Measurements from ENCODE around the gene TMEM25.
"Not testable (repeated sequence)": the region's sequence is repeated elsewhere in the genome, so short reads cannot be mapped to it uniquely, and the experiment has no call there.

TMEM25 gene

DNA sequence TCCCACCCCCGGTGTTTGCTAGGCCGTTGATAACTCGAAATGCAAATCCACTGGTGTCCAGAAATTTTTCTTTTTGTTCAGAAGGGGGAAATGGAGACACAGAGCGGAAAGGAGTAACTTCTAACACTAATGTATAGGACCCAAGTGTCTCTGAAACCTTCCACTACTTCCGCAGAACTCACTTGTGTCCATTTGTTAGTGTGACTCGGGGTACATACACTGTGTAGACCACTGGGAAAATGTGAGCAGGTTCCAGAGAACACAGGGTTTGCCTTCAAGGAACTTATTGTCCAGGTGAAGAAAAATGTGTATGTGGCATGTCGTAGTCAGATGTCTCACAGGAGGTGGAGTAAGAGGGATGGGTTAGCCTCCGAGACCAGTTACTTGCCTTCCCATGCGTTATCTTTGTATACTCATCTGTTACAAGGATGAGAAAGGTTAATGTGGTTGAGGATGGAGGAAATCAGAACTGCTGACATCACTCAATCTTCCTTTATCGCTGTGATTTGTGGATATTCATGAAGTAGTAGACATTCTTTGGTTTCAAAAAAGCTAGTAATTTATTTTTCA is 42.1 kb downstream of the TMEM25 start:
- H4K20me1 ChIP-seq (ENCODE audit: insufficient read depth, low read length), result no peaks in the 10 kb centered on the region

DNA sequence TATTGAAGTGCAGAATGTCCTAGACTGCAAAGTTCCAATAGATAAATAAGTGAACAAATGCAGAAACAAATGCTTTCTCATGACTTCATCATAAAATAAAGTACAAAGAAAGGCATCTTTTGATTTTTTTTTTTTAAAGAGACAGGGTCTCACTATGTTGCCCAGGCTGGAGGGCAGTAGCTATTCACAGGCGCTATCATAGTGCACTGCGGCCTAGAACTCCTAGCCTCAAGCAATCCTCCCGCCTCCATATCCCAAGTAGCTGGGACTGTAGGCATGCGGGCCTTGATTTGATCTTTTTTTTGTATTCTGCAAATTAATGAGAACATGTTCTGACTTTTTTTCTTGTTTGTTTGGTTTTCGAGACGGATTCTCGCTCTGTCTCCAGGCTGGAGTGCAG is 43.6 kb downstream of the TMEM25 start:
- no peaks in the 10 kb centered on the region for H3K27me3 ChIP-seq (ENCODE audit: insufficient read depth, low read length)
- H3K4me1 ChIP-seq (ENCODE audit: insufficient read depth, low read length, severe bottlenecking), result peaks cover 26% of the 10 kb centered on the region
- H2AFZ ChIP-seq (ENCODE audit: low read length), result no peak overlapping the region
- no peaks in the 10 kb centered on the region for H3K9me2 ChIP-seq (ENCODE audit: low read depth, low read length)
- H3K79me2 ChIP-seq (ENCODE audit: insufficient read depth, low read length), result peaks cover 70% of the 10 kb centered on the region
- H3K4me2 ChIP-seq (ENCODE audit: low read length), result peak overlapping the region; percentile 87; the same call in 1 of the 2 replicates
- H3K9ac ChIP-seq (ENCODE audit: low read length), result no peak overlapping the region
- peaks cover 6% of the 10 kb centered on the region; the same call in 1 of the 2 replicates for H3K36me3 ChIP-seq (ENCODE audit: insufficient read depth, low read length)
- TF ChIP-seq EZH2 (IDR thresholded peaks at IDR 0.05; ENCODE audit: borderline replicate concordance, low read length), result no peak
- TF ChIP-seq, protein P1, sequence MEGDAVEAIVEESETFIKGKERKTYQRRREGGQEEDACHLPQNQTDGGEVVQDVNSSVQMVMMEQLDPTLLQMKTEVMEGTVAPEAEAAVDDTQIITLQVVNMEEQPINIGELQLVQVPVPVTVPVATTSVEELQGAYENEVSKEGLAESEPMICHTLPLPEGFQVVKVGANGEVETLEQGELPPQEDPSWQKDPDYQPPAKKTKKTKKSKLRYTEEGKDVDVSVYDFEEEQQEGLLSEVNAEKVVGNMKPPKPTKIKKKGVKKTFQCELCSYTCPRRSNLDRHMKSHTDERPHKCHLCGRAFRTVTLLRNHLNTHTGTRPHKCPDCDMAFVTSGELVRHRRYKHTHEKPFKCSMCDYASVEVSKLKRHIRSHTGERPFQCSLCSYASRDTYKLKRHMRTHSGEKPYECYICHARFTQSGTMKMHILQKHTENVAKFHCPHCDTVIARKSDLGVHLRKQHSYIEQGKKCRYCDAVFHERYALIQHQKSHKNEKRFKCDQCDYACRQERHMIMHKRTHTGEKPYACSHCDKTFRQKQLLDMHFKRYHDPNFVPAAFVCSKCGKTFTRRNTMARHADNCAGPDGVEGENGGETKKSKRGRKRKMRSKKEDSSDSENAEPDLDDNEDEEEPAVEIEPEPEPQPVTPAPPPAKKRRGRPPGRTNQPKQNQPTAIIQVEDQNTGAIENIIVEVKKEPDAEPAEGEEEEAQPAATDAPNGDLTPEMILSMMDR (IDR thresholded peaks at IDR 0.05; ENCODE audit: low read length), result no peak
- H3K4me3 ChIP-seq (ENCODE audit: low read depth, low read length, poor library complexity, severe bottlenecking), result no peak overlapping the region
- H4K20me1 ChIP-seq (ENCODE audit: insufficient read depth, low read length), result no peaks in the 10 kb centered on the region
- no peaks in the 10 kb centered on the region for H3K9me3 ChIP-seq (ENCODE audit: low read length)
- H3K27ac ChIP-seq (ENCODE audit: low read depth, low read length, poor library complexity, severe bottlenecking), result no peak overlapping the region
- H3F3A ChIP-seq (ENCODE audit: insufficient read depth, low read length), result no peaks in the 10 kb centered on the region

More for the DNA sequence above, 42.1 kb downstream of the TMEM25 start:
- Histone ChIP-seq H3K9ac (ENCODE audit: low read length) (peak overlapping the region; percentile 95), H3K79me2 (ENCODE audit: insufficient read depth, low read length) (peaks cover 58% of the 10 kb centered on the region), H3K4me2 (ENCODE audit: low read length) (peak overlapping the region; percentile 87), H2AFZ (ENCODE audit: low read length) (no peak overlapping the region), H3K36me3 (ENCODE audit: insufficient read depth, low read length) (peaks cover 6% of the 10 kb centered on the region; the same call in 1 of the 2 replicates), H3K9me2 (ENCODE audit: low read depth, low read length) (no peaks in the 10 kb centered on the region), H3K27me3 (ENCODE audit: insufficient read depth, low read length) (no peaks in the 10 kb centered on the region), H3K9me3 (ENCODE audit: low read length) (no peaks in the 10 kb centered on the region), H3K4me1 (ENCODE audit: insufficient read depth, low read length, severe bottlenecking) (peaks cover 26% of the 10 kb centered on the region), H3K27ac (ENCODE audit: low read depth, low read length, poor library complexity, severe bottlenecking) (peak overlapping the region; percentile 55), H3F3A (ENCODE audit: insufficient read depth, low read length) (no peaks in the 10 kb centered on the region), H3K4me3 (ENCODE audit: low read depth, low read length, poor library complexity, severe bottlenecking) (peak overlapping the region; percentile 95)
- no peak for TF ChIP-seq EZH2 (IDR thresholded peaks at IDR 0.05; ENCODE audit: borderline replicate concordance, low read length)
- TF ChIP-seq, protein P1 (IDR thresholded peaks at IDR 0.05; ENCODE audit: low read length), result no peak

DNA sequence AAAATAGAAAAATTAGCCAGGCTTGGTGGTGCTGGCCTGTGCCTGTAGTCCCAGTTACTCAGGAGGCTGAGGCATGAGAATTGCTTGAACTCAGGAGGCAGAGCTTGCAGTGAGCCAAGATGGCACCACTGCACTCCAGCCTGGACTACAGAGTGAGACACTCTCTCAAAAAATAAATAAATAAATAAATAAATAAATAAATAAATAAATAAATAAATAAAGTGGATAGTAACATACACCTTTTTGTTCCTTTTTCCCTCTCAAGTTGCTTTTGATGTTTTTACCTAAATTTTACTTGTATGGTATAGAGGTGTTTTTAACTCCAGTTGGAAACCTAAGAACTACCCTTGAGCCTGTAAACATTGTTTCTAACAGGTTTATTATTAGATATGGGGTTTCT is 47.0 kb downstream of the TMEM25 start:
- not testable (repeated sequence) for H2AFZ ChIP-seq (ENCODE audit: low read length); H3K4me2 ChIP-seq (ENCODE audit: low read length); H3K27ac ChIP-seq (ENCODE audit: low read depth, low read length, poor library complexity, severe bottlenecking); H3K9me2 ChIP-seq (ENCODE audit: low read depth, low read length); H3K4me3 ChIP-seq (ENCODE audit: low read depth, low read length, poor library complexity, severe bottlenecking); H3F3A ChIP-seq (ENCODE audit: insufficient read depth, low read length); H4K20me1 ChIP-seq (ENCODE audit: insufficient read depth, low read length); H3K9ac ChIP-seq (ENCODE audit: low read length); H3K9me3 ChIP-seq (ENCODE audit: low read length); H3K27me3 ChIP-seq (ENCODE audit: insufficient read depth, low read length)
- H3K36me3 ChIP-seq (ENCODE audit: insufficient read depth, low read length), result peaks cover 18% of the 10 kb centered on the region
- peaks cover 67% of the 10 kb centered on the region for H3K79me2 ChIP-seq (ENCODE audit: insufficient read depth, low read length)
- H3K4me1 ChIP-seq (ENCODE audit: insufficient read depth, low read length, severe bottlenecking), result peaks cover 21% of the 10 kb centered on the region

DNA sequence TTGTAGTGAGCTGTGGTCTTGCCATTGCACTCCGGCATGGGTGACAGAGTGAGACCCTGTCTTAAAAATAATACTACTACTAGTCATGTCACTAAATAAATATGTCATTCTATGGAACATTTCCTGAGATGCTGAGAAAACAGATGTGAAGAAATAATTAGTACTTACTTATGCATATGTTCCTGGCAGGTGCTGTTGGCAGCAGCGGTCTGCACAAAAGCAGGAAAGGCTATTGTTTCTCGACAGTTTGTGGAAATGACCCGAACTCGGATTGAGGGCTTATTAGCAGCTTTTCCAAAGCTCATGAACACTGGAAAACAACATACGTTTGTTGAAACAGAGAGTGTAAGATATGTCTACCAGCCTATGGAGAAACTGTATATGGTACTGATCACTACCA is 50.1 kb downstream of the TMEM25 start:
- TF ChIP-seq, protein P1 (IDR thresholded peaks at IDR 0.05; ENCODE audit: low read length), result no peak
- no peak for TF ChIP-seq EZH2 (IDR thresholded peaks at IDR 0.05; ENCODE audit: borderline replicate concordance, low read length)
- H3K36me3 ChIP-seq (ENCODE audit: insufficient read depth, low read length), result peaks cover 39% of the 10 kb centered on the region
- no peaks in the 10 kb centered on the region for H3K9me2 ChIP-seq (ENCODE audit: low read depth, low read length)
- no peaks in the 10 kb centered on the region for H4K20me1 ChIP-seq (ENCODE audit: insufficient read depth, low read length)
- H3F3A ChIP-seq (ENCODE audit: insufficient read depth, low read length), result no peaks in the 10 kb centered on the region
- H3K4me1 ChIP-seq (ENCODE audit: insufficient read depth, low read length, severe bottlenecking), result no peaks in the 10 kb centered on the region
- H3K9ac ChIP-seq (ENCODE audit: low read length), result no peak overlapping the region
- peaks cover 36% of the 10 kb centered on the region for H3K79me2 ChIP-seq (ENCODE audit: insufficient read depth, low read length)
- H3K4me3 ChIP-seq (ENCODE audit: low read depth, low read length, poor library complexity, severe bottlenecking), result no peak overlapping the region
- H3K27ac ChIP-seq (ENCODE audit: low read depth, low read length, poor library complexity, severe bottlenecking), result no peak overlapping the region
- H2AFZ ChIP-seq (ENCODE audit: low read length), result no peak overlapping the region
- no peaks in the 10 kb centered on the region for H3K27me3 ChIP-seq (ENCODE audit: insufficient read depth, low read length)
- H3K9me3 ChIP-seq (ENCODE audit: low read length), result no peaks in the 10 kb centered on the region
- H3K4me2 ChIP-seq (ENCODE audit: low read length), result no peak overlapping the region
